Endothelial cell of umbilical vein (primary cell): Measurements from ENCODE around the gene KCNH6. TPM values are rescaled to one million over a fixed set of nuclear protein-coding genes. Genes with fewer than 3 reads are reported as not detected.

Source experiments
- BruUV-seq: library from RNA; stranded (reverse); fragments of 400-500 nt; replicated peaks from 2 replicates; lab custom pipeline; 2021; lab: Mats Ljungman, UMichigan
- CTCF ChIA-PET: fragments of 300-600, 350-600 bp; sonication (Branson Sonifier 250); formaldehyde crosslinking; loops from one replicate; lab custom pipeline; 2021; ENCODE audit warnings: antibody characterized with exemption, inconsistent platforms; lab: Charles Lee
- POLR2A ChIA-PET: fragments of 300-600, 350-600 bp; sonication (Branson Sonifier 250); formaldehyde crosslinking; loops from one replicate; lab custom pipeline; 2021; ENCODE audit warnings: antibody characterized with exemption, inconsistent platforms; lab: Charles Lee
- DNase-seq: peaks from one replicate; pipeline ENCODE4 v3.0.0-alpha.2; 2011; ENCODE audit warnings: low read depth, low spot score
- FAIRE-seq: peaks from 2 replicates; lab custom pipeline; 2011; peaks lifted over from hg19 to GRCh38; lab: Jason Lieb, UNC
- H2AFZ ChIP-seq: 2 replicates; pipeline ENCODE4 v1.6.0; 2012; ENCODE audit warnings: low read depth, low read length, control low read depth, inconsistent platforms
- H3K27ac ChIP-seq: 2 replicates; pipeline ENCODE4 v1.5.1; 2011; ENCODE audit warnings: low read depth, mild to moderate bottlenecking, control low read depth, low read length, moderate library complexity; ENCODE audit not compliant: insufficient read depth
- H3K27me3 ChIP-seq, 2 experiments: 2 replicates each; pipeline versions ENCODE4 v1.6.0 to v1.6.1; 2011; ENCODE audit warnings: low read length in 2 of 2, mixed read lengths in 1 of 2; ENCODE audit not compliant: control insufficient read depth in 2 of 2, insufficient read depth in 2 of 2
- H3K36me3 ChIP-seq, 2 experiments: 2 replicates in 1 of 2; 3 replicates in 1 of 2; pipeline ENCODE4 v1.5.1; 2011; ENCODE audit warnings: low read length in 2 of 2, mild to moderate bottlenecking in 1 of 2, moderate library complexity in 1 of 2; ENCODE audit not compliant: control insufficient read depth in 2 of 2, insufficient read depth in 2 of 2; ENCODE audit errors: extremely low read depth in 1 of 2
- H3K4me1 ChIP-seq: 3 replicates; pipeline ENCODE4 v1.5.1; 2011; ENCODE audit warnings: mild to moderate bottlenecking, low read length; ENCODE audit not compliant: control insufficient read depth, insufficient read depth; ENCODE audit errors: extremely low read depth
- H3K4me2 ChIP-seq: 2 replicates; pipeline ENCODE4 v1.6.1; 2011; ENCODE audit warnings: low read length, control low read depth, mixed read lengths; ENCODE audit not compliant: insufficient read depth
- H3K4me3 ChIP-seq, 3 experiments: fragments of 200-600 bp in 1 of 3; sonication (generic), shearing (Covaris generic) in 1 of 3; replicated peaks in 1 of 3; 2 replicates each; pipeline ENCODE4 v1.5.1; 2011 to 2016; ENCODE audit warnings: control low read depth in 3 of 3, low read length in 3 of 3, mild to moderate bottlenecking in 2 of 3, inconsistent platforms in 1 of 3, low read depth in 1 of 3, moderate library complexity in 1 of 3; ENCODE audit not compliant: insufficient read depth in 1 of 3
- H3K79me2 ChIP-seq: 2 replicates; pipeline ENCODE4 v1.6.0; 2012; ENCODE audit warnings: low read length, inconsistent platforms; ENCODE audit not compliant: control insufficient read depth, insufficient read depth
- H3K9ac ChIP-seq: replicated peaks from 2 replicates; pipeline ENCODE3; 2011; ENCODE audit warnings: low read length, control low read depth; ENCODE audit not compliant: insufficient read depth; ENCODE audit errors: extremely low read depth
- H3K9me1 ChIP-seq: replicated peaks from 3 replicates; pipeline ENCODE4 v1.6.0; 2011; ENCODE audit warnings: mild to moderate bottlenecking, low read length; ENCODE audit not compliant: control insufficient read depth, insufficient read depth; ENCODE audit errors: extremely low read depth
- H3K9me3 ChIP-seq: replicated peaks from 2 replicates; pipeline ENCODE4 v1.5.1; 2012; ENCODE audit warnings: low read length, inconsistent platforms; ENCODE audit not compliant: control insufficient read depth, insufficient read depth
- H4K20me1 ChIP-seq: replicated peaks from 2 replicates; pipeline ENCODE3; 2011; ENCODE audit warnings: mild to moderate bottlenecking, low read length; ENCODE audit not compliant: control insufficient read depth, insufficient read depth; ENCODE audit errors: extremely low read depth
- EZH2 ChIP-seq: IDR thresholded peaks from 2 replicates; pipeline ENCODE4 v1.6.1; 2012; ENCODE audit warnings: borderline replicate concordance, low read depth, mild to moderate bottlenecking, moderate library complexity, low read length, inconsistent platforms; ENCODE audit not compliant: severe bottlenecking
- FOS ChIP-seq: IDR thresholded peaks from 2 replicates; pipeline ENCODE4 v1.6.1; 2011; ENCODE audit warnings: mild to moderate bottlenecking, low read length, moderate library complexity, borderline replicate concordance; ENCODE audit not compliant: insufficient read depth
- GATA2 ChIP-seq: IDR thresholded peaks from 2 replicates; pipeline ENCODE4 v1.7.0; 2011; ENCODE audit warnings: low read depth, mild to moderate bottlenecking, moderate library complexity, mixed read lengths, low read length; ENCODE audit not compliant: insufficient read length, insufficient read depth
- JUN ChIP-seq: IDR thresholded peaks from 2 replicates; pipeline ENCODE4 v1.6.1; 2011; ENCODE audit warnings: borderline replicate concordance, low read depth; ENCODE audit not compliant: insufficient read length, insufficient read depth
- MAX ChIP-seq: IDR thresholded peaks from 2 replicates; pipeline ENCODE4 v1.6.1; 2011; ENCODE audit not compliant: insufficient read depth, insufficient read length
- MYC ChIP-seq: IDR thresholded peaks from one replicate; pipeline ENCODE4 v1.6.1; 2011; ENCODE audit warnings: mild to moderate bottlenecking, low read depth, low read length
- POLR2A ChIP-seq: IDR thresholded peaks from 2 replicates; pipeline ENCODE4 v1.6.1; 2012; ENCODE audit warnings: low read depth, mild to moderate bottlenecking, control low read depth, low read length
- POLR2AphosphoS5 ChIP-seq: IDR thresholded peaks from 2 replicates; pipeline ENCODE4 v1.6.1; 2012; ENCODE audit warnings: low read depth, mild to moderate bottlenecking, control low read depth, low read length, moderate library complexity; ENCODE audit not compliant: insufficient read depth
- dilution Hi-C: fragments of 300-500 bp; cut with MboI; formaldehyde crosslinking; loops from one replicate; pipeline ENCODE4 v1.15.0; 2019; ENCODE audit warnings: low sequenced_read_pairs; ENCODE audit not compliant: extremely low pct_ligation_motif_present
- intact Hi-C: fragments of 100-400 bp; cut with micrococcal nuclease; formaldehyde crosslinking; loops from one replicate; pipeline ENCODE4 v1.10.0; 2022
- polyA plus RNA-seq, 4 experiments: library from polyadenylated mRNA; depleted of rRNA in 3 of 4; stranded (reverse) in 3 of 4; unstranded in 1 of 4; fragments of >200 nt; gene quantifications; 2 replicates each; pipeline versions ENCODE4 v1.2.1 to v1.2.3, GENCODE V29; 2011 to 2012; ENCODE audit warnings: missing spikeins in 1 of 4
- total RNA-seq: library from RNA; stranded (reverse); gene quantifications from 2 replicates; pipeline ENCODE4 v1.2.3, GENCODE V29; 2021
- TF ChIP-seq, protein P1 (sequence below), 2 donors: IDR thresholded peaks; 1 replicate in 1 of 2; 2 replicates in 1 of 2; pipeline ENCODE4 v1.5.1; 2011; ENCODE audit warnings: low read length in 2 of 2, mild to moderate bottlenecking in 2 of 2, moderate library complexity in 2 of 2, control low read depth in 1 of 2, inconsistent platforms in 1 of 2, low read depth in 1 of 2; ENCODE audit not compliant: insufficient read depth in 1 of 2; ENCODE audit errors: extremely low read depth in 1 of 2

The KCNH6 gene
- total and polyA plus RNA-seq, 2 donors (not counting 3 experiments of a cell fraction or from before 2014, with no cell fraction given), result 0.07 TPM; not detected in 1

DNA sequence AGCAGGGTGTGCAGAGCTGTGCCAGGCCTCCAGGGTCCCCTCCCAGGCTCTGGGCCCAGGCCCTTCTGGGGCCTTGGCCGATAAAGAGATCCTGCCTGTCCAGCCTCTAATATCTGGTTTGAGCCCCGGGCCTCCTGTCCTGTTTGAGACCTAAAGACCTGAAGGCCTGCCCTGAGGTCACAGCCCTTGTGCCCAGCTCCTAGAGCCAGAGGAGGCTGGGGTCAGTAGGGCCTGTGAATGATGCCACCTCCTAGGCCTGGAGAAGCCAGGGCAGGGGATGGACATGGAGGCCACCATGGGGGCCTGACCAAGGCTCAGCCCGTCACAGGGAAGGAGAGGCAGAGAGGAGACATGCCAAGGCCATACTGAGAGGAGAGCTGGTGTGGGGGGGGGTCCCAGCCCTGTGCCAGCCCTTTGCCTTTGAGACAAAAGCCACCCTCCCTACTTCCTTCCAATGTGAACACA, 7.4 kb downstream of the KCNH6 start:
- Histone ChIP-seq H3K79me2 (no peaks in the 10 kb centered on the region), H3K4me3 (no peak overlapping the region), H3K27ac (no peak overlapping the region), H3K27me3 (no peaks in the 10 kb centered on the region), H2AFZ (no peak overlapping the region), H3K4me2 (no peak overlapping the region), H3K9ac (no peak overlapping the region), H4K20me1 (no peaks in the 10 kb centered on the region), H3K9me1 (no peaks in the 10 kb centered on the region), H3K36me3 (no peaks in the 10 kb centered on the region), H3K4me1 (no peaks in the 10 kb centered on the region), H3K9me3 (no peaks in the 10 kb centered on the region)
- TF ChIP-seq MAX, result no peak
- TF ChIP-seq, protein P1, sequence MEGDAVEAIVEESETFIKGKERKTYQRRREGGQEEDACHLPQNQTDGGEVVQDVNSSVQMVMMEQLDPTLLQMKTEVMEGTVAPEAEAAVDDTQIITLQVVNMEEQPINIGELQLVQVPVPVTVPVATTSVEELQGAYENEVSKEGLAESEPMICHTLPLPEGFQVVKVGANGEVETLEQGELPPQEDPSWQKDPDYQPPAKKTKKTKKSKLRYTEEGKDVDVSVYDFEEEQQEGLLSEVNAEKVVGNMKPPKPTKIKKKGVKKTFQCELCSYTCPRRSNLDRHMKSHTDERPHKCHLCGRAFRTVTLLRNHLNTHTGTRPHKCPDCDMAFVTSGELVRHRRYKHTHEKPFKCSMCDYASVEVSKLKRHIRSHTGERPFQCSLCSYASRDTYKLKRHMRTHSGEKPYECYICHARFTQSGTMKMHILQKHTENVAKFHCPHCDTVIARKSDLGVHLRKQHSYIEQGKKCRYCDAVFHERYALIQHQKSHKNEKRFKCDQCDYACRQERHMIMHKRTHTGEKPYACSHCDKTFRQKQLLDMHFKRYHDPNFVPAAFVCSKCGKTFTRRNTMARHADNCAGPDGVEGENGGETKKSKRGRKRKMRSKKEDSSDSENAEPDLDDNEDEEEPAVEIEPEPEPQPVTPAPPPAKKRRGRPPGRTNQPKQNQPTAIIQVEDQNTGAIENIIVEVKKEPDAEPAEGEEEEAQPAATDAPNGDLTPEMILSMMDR (IDR thresholded peaks at IDR 0.05; ENCODE audit: extremely low read depth in 1 of 2, insufficient read depth in 1 of 2, low read depth in 1 of 2, low read length in 2 of 2), result no peak
- TF ChIP-seq EZH2, result no peak
- TF ChIP-seq FOS, result no peak
- TF ChIP-seq POLR2AphosphoS5, result no peak
- no peak for TF ChIP-seq MYC
- no peak for TF ChIP-seq POLR2A
- no peak for TF ChIP-seq JUN
- TF ChIP-seq GATA2, result no peak
- CTCF ChIA-PET, result interaction anchor here (0.9 kb wide), 1 partner anchor 105 kb away, joined by 5 read pairs; no protein-coding TSS in a partner anchor
- DNase-seq (no peak), FAIRE-seq (no peak)
- dilution Hi-C loops, result no loop called here
- POLR2A ChIA-PET, result no interaction called here
- intact Hi-C loops, result no loop called here
- no TSS peak for BruUV-seq
